Stimulated activated CD4-positive, alpha-beta T cell treated with anti-CD3 and anti-CD28 coated beads, Interleukin-15, amount 100 ng/mL, for 48 hours (primary cell): ENCODE measurements around the gene GHRHR.

Source experiments
- DNase-seq, 2 donors: peaks; one replicate each; pipeline ENCODE4 v3.0.0-alpha.2; 2020; ENCODE audit warnings: low read depth in 2 of 2

Gene GHRHR

DNA sequence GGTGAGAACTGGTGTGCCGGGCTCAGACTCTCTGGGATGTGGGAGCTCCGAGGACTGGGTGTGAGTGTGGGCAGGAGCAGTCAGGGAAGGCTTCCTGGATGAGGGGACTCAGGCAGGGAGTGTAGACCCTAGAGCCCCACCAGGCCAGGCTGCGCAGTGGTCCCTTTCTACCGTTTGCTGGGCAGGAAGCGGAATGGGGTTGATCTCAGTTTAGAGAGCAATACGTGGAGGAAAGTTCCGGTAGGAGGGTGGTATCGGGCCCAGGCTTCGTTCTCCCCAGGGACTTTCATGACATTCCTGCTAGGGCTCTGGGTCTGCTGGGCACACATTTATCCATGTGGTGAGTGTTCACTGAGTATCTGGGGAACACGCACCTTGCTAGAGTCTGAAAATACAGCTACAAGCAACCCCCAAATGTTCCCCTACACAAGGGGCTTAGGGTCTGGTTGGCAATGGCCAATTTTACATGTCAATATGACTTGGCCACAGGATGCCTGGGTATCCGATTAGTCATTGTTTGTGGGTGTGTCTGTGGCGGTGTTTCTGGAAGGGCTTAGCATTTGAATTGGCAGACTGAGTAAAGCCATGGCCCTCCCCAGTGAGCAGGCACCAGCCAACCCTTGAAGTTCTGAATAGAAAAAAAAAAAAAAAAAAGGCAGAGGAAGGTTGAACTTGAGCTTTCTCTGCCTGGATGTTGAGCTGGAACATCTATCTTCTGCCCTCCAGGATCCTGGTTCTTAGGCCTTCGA, 20.8 kb downstream of the GHRHR start:
- DNase-seq, result no peak

DNA sequence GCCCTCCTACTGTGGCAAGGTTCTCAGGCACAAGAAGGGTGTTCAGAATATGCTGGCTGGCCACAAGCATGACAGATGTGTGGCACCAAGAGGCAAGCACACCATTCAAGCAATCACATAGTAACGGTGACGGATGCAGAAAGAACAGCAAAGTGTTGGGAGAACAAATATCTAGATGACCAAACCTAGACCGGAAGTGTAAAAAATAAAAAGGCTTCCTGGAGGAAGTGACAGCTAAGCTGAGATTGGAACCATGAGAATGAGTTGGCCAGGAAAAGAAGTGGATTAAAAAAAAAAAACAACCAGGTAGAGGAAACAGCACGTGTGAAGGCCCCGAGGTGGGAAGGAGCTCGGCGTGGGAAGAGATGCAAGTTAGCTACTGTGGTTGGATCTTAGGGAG, 22.0 kb downstream of the GHRHR start:
- DNase-seq, result no peak

DNA sequence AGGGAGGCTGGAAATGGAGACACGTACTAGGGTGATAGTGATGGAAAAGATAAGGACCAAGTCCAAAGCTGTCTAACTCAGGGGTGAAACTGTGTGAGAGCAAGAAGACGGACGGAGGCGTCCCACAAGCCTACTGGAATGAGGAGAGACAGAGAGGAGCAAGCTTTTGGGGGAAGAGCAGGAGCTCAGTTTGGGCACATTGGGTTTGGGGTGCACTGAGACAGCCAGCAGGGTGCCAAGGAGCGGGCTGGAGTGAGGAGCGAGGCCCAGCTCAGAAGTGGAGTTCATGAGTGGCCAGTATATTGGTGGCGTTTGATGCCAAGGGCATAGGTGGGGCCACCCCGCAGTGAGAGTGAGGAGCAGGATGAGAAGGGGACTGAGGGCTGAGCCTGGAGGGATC, 22.6 kb downstream of the GHRHR start:
- no peak for DNase-seq

- DNase-seq, result no peak
Observed at GRCh38 chr7:30986738-30987137, 23.0 kb downstream of the GHRHR start.

DNA sequence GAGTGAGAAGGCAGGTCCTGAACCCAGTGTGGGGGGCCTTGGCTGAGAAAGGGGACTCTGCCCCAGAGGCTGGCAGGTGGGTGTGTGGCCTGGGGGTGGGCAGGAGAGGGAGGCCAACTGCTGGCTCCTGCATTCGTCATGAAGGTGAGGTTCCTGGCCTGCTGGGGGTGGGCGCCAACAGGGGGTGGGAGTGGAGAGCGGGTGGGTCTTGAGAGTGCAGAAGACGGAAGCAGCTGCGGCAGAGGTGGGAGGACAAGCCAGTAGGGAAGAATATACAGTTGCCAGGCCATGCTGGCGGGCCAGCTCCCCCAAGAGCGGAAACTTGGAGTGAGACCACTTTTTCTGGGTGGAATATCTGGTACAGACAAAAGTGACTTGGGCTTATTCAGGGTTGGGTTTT, 23.4 kb downstream of the GHRHR start:
- DNase-seq, result no peak

DNA sequence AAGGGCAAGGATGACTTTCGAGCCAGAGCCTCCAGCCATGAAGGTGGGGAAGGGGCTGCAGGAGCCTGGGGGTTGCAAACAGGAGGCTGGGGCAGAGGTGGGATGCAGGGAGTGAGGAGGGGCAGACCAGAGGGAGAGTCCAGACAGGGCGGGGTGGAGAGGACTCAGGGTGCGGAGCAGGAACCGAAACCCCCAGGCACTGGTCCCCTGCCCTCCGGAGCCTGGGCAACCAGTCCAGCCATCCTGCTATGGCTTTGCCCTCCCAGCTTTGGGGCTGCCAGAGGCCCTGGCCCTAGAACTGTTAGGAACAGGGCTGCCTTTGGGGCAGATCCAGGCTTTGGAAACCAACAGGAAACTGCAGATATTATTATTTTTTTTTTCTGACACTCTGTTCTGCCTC, 24.2 kb downstream of the GHRHR start:
- DNase-seq, result no peak

DNA sequence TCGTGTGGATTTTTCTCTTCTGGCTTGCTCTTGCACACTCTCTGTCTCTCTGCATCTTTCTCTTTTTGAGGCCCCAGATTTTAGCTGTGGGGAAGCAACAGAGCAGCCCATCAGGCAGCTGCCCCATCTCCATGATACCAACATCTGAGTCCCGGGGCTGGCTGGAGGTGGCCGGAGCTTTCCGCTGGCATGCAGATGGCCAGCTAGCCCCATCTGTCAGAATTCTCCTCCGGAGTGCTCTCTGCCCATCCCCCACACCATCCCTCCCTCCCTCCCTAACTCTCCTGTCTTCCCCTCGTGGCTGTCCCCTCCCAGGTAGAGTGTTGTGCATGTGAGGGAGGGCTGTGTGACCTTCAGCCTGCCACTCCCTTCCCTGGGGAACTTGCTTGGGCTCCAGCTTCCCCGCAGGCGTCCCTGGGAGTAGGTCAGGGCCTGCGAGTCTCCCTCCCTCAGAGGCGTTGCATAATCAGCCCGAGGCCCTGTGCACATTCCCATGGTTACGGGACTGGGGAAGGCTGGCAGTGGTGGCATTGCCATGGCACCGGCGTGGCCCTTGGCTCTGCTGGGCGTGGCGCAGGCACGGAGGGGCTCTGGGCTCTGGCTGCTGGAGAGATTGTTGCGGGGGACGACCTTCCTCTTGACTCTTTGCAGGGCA, 24.7 kb downstream of the GHRHR start:
- no peak for DNase-seq

- no peak for DNase-seq
Observed at GRCh38 chr7:30989008-30989823, 25.5 kb downstream of the GHRHR start.

DNA sequence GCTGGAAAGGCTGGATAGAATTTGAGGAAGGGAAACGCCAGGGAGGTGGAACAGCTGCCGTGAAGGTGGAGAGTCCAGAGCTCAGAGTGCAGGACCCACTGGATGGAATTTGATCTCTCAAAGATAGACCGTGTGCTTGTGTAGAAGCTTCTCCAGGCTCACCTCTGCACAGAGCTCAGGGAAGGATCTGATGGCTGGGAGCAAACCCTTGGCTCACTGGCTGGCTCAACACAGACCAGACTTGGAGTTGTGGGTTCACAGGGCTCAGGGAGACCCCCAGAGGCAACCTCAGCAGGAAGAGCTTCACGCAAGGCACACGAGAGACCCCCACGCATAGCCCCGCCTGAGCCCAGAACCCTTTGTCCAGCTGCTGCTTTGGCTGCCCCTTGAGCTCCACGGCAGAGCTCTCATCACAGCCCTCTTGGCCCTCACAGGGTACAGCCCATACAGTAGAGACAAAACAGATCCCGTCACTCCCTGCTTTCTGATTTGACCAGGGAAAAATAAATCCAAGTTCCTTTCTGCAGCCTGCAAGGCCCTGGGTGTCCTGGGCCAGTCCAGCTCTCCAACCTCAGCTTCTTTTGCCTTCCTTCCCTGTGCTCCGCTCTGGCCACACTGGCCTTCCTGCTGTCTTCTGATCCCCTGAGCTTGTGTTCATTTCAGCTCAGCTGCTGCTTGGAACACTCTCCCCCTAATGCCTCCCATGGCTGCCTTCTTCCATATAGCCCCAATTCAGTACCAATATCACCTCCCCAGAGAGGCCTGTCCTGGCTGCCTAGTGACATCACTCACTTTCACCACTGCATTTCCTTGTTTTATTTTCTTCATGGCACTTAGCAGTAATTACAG, 26.3 kb downstream of the GHRHR start:
- DNase-seq, result no peak

DNA sequence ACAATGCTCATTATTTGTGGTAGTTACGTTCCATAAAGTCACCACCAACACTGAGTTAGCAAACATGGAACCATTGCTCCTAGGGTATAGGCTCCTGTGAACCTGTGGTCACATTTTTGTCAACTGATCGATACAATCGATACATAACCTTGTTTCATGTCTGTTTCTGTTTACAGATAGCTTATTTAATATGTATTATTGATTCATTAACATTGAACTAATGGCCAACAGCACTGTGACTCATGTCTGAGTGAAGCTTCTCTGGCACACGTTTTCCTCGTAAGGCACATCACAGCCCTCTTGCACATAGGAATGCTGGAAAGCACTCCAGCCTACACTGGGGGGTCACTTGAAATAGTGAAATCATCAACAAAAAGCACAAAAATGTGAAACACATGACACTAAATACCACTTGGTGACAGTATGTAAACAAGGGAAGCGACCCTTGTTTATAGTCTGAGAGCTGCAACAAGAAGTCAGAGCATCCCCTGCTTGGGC, 27.0 kb downstream of the GHRHR start:
- DNase-seq, result no peak

GRCh38 chr7:30992414-30992813, 28.7 kb downstream of the GHRHR start:
- no peak for DNase-seq

DNA sequence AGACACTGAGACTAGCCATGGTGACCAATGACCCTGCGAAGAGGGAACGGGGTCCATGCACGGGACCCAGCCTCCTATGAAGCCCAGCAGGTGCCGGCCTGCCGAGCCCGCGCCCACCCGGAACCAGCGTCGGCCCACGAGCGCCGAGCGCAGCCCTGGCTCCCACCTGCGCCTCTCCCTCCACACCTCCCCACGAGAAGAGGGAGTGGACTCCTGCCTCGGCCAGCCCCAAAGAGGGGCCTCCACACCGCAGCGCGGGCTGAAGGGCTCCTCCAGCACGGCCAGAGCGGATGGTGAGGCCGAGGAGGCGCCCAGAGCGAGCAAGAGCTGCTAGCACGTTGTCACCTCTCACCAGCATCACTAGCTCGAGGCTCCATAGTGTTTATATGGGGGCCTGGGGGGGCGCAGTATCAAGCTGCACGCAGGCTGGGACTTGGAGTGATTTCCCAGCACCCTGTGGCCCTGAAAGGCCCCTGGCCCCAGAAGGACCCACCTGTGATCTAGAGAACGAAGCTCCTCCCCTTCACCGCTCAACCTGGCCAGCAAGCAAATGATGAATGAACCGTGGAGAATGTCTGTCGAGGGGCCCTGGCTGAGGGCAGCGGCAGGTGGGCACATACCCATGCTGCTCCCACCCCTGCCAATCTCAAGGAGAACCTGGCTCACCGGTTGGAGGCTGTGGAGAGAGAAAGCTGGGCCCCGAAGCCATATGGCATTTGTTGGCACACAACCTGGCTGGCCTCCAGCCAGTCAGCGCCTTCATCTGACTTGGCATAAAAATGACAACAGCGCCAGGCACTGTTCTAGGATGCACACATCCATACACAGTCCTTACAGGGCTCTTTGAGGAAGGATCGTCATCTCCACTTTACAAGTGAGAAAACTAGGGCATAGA, 30.7 kb downstream of the GHRHR start:
- no peak for DNase-seq

DNA sequence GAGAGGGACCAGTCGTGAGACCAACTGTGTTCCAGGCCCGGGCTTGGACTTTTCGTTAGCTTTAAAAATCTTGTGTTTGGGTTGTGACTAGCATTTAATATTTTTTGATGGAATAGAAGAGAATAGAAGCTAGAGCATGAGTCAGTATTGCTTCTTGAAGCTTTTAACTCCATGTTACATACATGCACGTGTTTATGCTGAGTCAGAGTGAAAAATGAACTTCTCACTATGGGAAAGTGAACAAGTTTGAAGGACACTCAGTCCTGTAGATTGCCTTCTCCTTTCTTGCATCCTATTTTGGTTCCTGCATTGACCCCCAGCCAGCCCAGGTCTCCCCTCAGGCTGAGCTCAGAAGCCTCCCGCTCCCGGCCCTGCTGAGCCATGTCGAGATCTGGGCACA, 31.8 kb downstream of the GHRHR start:
- no peak for DNase-seq

DNA sequence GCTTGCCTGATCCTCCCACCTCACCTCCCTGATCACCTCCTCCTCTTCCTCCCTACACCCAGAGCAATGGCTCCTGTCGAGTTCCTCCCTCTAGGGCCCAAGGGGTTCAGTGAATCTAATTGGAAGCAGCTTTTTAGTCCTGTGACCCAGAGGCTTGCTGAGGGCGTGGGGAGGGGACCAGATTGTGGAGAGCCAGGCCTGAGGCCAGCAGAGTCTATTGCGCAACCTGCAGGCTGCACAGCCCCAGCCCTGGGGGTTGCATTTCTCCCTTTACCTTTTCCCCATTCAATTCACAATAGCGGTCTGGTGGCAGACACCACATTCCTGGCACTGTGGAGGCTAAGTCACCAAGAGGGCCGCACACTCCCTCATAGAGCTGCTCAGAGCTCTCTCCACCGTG, 32.5 kb downstream of the GHRHR start:
- DNase-seq, result no peak

GRCh38 chr7:30996883-30997282, 33.1 kb downstream of the GHRHR start:
- no peak for DNase-seq

DNA sequence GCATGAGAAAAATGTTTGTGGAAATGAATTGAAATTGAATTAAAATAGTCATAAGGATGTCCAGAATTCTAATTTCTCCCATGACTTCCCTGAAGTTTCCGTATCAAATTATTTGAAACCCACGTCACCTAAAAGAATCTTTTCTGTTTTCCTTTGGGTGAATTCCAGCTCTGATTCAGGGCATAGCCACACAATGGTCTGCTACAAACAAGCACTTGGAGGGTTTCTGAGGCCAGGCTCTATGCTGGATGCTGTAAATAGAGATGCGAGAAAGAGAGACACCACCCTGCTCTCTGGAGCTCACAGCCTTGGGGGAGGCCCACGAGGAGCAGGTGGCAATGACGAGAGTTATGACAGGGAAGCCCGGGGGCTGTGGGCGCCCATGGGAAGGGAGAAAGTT, 33.6 kb downstream of the GHRHR start:
- DNase-seq, result no peak

GRCh38 chr7:30998180-30998579, 34.4 kb downstream of the GHRHR start:
- DNase-seq, result no peak

DNA sequence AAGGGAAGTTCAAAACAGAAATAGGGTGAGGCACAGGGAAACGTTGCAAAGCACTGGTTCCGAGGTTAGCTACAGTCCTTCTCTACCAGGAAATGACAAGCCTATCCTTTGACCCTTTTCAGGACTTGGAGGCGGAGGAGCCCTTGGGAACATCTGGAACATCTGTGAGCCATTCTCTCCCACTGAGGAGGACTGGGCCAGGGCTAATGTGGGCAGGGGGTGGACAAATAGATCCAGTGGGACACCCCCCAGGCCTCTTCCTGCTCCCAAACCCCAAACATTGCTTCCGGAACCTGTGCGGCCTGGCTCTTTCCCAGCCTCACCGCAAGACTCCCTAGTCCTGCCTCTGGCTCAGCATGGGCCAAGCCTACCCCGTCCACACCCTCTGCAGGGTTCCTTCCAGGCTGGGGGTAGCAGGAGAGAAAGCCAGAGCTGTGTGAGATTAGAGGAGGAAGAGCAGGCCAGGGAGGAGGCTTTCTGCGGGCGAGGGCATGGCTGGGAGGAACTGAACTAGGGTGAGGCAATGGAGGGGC, 36.5 kb downstream of the GHRHR start:
- no peak for DNase-seq

DNA sequence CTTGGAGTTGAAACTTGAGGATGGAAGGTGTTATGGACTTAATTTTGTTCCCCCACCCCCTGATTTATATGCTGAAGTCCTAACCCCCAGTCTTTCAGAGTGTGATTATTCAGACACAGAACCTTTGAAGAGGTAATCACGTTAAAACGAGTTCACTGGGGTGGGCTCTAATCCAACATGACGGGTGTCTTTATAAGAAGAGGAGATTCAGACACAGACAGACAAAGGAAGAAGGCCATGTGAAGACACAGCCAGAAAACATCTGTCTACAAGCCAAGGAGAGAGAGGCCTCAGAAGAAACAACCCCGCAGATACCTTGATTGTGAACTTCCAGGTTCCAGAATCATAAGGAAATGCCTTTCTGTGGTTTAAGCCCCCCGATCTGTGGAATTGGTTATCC, 37.0 kb downstream of the GHRHR start:
- no peak for DNase-seq

DNA sequence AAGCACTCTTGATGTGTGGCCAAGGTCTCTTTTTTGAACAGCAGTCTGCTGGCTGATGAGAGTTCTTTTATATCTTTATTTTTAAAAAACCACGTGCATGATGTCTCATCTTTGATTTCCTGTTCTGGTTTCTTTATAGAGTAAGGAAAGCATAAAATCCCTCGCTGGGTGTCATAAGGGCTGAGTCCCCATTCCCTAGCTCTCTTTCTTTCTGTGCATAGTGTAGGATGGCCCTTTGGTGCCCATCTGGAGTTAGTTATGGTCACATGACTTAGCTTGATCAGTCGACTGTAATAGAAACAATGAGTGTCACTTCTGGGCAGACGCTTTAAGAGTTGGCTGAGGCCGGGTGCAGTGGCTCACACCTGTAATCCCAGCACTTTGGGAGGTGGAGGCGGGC, 38.5 kb downstream of the GHRHR start:
- DNase-seq, result no peak
